NCI-H1105 treated with DMSO at 0.1 percent for 48 hours (cell line): ENCODE results near the gene KCNK3.

Experiments
- DNase-seq: peaks from one replicate; lab custom pipeline; 2025; lab: John Stamatoyannopoulos, UW

The KCNK3 gene

DNA sequence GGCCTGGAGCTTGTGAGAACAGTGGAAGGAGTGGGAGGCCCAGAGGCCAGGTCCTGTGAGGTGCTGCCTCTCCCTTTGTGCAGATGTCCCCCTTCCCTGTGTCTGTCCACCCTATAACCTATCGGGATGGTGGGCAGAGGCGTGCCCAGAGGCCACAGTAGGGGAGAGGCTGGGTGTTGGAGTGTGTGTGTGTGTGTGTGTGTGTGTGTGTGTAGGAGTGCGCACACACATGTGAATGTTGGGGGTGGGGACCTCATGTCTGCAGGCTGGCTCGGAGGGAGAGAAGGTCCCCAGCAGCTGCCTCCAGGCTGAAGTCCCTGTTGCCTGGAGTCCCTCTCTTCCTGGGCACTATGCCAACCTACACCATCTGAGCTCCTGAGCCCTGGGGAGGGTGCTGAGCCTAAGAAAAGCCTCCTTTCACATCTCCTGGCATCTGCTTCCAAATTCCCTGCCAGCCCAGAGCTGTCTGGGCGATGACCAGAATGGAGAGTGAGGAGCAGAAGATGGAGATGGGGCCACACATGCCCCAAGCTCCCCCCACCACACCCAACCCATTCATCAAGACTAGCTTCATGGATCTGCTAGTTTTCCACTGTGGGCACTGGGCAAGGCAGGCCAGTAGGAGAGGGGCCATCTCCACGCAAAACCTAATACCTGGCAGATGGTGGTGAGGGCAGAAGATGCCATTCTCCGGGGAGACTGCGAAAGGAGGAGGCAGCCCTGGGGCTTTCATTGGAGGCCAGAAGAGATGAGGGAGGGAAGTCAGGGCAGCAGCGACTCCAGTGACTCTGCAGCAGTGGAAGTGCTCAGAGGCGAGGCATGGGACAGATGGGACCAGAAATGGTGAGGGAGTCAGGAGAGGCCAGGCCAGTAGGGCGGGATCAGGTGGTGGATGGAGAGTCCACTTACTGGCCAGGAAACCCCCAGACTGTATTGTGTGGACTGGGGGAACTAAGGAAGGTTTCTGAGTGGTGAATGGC is 20.3 kb downstream of the KCNK3 start:
- peak; percentile 95 for DNase-seq

DNA sequence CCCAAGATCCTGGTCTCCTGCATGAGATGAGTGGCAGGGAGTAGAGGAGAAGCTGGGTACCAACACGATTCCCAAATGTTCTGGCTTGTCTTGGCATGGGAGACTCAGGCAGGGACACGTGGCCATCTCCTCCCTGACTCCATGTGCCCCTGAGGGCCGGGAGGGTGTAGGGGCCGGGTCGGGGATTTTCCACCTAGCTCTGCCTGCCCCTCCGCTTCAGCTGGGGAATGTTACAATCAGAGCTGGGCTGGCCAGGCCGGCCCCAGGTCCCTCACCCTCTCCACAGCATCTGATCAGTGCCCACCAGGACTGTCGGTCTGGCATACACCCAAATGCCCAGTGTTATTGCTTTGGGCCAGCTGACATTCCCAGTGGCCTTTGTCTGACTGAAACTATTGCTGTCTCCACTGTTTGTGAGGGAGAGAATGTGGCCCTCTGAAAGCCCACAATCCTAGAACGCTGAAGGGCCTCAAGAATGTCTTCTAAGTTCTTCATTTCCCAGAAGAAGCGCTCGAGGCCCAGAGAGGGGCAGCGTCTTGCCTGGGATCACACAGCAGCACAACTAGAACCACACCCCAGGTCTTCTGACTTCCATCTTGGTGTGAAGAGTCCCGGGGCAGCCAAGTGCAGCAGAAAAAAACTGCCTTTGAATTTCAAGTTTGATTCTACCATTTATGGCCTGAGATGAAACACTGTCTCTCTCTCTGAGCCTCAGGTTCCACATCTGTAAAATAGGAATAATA is 23.2 kb downstream of the KCNK3 start:
- DNase-seq, result no peak

DNA sequence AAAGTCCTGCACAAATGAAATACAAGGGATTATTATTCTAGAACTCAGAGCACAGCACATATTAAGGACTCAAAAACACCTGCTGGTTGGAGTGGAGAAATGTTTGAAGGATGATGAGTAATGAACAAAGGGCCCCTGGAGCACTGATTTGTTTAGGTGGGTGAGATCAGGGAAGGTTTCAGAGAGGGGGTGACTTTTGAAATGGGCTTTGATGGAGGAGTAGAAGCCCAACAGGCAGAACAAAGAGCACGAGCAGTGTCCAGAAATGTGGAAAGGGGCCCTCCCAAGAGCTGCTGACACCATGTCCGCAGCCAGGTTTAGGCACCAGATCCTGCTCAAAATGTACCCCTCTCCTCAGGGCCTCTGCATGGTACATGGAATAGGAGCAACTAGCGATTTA is 23.8 kb downstream of the KCNK3 start:
- no peak for DNase-seq

DNA sequence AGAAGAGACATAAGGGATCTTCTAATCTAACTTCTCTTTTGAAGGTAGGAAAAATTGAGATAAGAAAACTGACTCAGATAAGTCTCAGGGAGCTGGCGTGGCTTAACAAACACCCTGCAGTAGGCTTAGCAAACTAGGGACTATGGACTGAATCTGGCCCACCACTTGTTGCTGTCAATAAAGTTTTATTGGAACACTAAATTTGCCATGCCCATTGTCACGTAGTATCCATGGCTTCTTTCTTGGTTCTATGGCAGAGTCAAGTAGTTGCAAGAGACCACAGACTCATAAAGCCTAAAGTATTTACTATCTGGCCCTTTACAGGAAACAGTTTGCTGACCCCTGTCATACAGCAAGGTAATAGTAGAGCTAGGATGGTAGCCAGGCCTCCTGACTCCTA is 24.2 kb downstream of the KCNK3 start:
- DNase-seq, result no peak

DNA sequence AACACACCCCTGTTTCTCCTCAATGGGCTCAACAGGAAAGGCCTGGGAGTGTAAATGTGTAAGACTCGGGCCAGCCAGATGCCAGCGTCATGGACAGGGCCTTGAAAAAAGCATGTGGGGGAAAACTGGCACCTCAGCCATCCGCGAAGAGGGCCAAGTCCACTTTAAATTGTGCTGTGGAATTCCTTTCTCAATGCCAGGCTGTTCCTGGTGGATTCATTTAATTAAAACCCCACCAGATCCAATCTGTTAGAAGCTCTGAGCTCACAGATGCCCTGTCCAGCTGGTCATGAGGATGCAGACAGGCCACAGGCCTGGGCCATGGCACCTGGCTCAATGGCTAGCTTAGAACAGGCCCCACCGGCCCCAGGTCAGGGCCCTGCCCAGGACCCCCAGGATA is 24.8 kb downstream of the KCNK3 start:
- DNase-seq, result no peak

DNA sequence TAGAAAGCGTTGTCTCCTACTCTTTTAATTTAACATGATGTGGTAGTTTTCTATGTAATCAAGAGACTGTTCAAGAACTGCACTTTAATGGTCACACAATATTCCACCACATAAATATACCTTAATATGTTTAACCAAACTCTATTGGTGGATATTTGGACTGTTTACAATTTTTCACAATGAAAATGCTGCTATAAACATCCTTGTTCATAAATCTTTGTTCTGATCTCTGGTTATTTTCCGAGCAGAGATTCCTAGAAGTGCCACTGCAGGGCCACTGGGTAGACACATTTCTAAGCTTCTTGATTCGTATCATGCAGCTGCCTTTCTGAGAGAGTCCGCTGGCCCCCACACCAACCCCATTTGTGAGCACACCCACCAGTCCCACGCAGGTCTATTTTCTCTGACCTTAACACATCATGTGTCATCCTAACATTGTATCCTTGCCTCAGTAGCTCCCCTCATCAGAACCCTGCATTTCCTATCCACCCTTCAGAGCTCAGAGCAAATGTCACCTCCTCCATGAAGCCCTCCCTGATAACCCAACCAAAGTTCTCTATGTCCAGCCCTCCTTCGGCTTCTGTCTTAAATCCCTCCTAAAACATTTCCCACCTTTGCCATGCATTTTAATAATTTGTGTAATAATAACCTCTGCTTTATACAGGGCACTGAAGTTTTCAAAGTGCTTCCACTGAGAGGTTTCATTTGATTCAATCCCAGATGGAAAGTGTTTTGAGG is 26.6 kb downstream of the KCNK3 start:
- DNase-seq, result no peak

DNA sequence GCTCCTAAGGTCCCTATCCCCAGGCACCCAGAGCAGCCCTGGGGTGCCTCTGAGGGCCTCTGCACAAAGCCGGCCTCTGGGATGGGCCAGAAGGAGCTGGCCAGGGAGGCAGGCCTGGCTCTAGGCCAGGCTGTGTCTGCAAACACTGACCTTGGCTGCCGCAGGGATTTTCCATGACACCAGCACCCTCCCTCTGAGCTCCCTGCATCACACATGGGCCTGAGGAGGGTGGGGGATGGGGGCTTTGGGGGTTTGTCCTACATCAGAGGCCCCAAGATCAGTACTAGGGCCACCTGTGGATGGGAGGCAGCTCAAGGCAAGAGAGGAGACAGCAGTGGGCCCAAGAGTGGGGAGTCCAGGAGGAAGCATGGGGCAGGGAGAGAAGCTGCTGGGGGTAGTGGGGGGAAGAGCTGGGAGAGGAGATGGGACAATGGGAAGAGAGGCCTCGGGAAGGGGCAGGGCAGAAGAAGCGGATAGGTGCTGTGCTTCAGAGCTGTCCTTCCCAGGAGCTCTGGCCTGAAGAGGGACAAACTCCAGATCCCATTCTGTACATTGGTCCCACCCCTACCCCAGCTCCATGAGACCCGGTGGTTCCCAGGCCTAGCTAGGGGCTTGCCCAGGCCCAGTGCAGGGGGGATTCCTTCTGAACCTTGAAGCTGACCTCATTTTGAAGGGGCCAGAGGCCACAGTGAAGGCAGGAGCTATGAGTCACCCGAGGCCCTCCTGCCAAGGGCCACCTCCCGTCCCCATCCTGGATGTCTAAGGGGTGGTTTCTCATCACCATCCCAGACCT is 28.0 kb downstream of the KCNK3 start:
- DNase-seq, result no peak

DNA sequence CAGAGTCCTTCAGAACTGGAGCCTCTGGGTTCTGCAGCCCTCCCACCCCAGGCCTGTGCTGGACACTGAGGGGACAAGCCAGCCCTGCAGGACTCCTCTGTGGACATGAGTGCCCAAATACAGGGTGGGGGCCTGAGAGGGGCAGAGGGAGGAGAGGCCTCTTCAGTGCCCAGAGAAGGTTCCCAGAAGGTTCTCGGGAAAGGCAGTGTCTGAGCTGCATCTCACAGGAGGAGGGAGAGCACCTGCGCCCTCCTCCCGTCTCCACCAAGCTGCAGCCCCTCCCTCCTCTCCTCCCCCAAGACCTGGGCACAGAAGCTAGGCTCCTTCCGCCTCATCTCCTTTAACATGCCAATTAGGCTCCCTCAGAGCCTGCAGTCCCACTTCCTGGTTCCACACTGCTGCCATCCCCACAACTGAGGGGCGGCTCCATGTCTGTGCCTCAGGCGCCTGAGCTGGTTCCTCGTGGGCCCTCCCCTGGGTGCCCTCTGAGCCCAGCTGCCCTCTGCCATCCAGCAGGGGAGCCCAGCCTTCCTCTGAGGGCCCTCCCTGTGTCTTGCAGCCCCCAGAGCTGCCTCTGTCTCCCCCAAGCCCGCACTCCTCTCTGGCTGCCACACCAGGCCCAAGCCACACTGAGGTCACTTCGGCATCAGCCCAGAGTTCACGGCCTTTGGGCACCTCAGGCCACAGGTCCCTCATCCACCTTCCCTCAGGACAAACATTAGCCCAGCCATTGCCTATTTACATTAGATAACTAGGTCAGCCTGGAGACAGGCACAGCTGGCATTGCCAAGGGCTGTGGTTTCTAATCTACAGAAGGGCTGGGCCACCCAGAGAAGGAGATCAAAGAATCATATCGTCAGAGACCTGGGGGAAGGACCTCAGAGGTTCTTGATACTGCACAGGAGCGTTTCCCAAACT is 28.9 kb downstream of the KCNK3 start:
- no peak for DNase-seq

DNA sequence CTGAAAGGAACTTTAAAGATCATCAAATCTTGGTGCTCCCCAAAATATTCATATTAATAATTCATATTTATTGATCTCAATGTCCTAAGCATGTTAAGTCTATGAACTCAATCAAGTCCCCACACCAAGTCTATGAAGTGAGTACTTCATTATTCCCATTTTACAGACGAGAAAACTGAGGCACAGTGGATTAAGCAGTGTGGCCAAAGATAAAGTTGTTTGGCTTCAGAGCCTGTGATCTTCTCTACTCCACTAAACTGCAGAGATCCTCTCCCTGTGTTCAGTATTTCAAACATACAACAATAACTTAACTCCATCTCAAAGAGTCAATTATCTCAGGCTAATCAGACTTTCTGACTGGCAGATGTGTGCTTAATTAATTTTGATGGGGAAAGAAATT is 29.8 kb downstream of the KCNK3 start:
- DNase-seq, result no peak

DNA sequence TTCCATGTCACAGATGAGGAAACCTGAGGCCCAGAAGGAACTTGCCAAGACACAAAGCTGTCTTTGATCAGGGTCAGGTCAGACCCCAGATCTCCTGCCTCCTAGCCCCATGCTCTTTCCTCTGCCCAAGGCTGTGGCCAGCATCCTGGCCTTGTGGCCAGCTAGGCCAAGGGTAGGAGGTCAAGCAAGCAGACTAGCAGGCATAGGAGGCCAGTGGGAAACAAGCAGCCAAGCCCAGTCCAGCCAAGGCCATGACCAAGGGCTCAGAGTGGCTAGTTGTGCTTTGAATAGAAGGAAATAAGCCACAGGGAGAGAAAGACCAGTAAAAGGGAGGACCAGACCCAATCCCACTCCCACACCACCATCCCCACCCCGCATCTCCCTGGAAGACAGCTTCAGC is 30.4 kb downstream of the KCNK3 start:
- no peak for DNase-seq

DNA sequence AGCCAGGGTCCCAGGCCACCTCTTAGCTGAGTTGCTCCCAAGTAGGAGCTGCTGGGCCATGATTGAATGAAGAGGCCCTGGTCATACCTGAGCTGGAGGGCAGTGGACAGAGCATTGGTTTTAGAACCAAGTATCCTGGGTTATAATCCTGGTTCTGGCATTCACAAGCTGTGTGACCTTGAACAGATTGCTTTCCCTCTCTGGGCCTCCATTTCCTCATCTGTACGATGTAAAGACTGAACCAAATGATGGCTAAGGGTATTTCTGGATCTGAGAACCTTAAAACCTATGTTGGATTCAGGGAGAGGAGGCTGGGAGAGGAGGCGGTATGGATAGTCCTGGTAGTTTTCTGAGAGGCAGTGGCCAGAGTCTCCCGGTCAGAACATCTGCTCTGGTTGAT is 31.0 kb downstream of the KCNK3 start:
- DNase-seq, result no peak

DNA sequence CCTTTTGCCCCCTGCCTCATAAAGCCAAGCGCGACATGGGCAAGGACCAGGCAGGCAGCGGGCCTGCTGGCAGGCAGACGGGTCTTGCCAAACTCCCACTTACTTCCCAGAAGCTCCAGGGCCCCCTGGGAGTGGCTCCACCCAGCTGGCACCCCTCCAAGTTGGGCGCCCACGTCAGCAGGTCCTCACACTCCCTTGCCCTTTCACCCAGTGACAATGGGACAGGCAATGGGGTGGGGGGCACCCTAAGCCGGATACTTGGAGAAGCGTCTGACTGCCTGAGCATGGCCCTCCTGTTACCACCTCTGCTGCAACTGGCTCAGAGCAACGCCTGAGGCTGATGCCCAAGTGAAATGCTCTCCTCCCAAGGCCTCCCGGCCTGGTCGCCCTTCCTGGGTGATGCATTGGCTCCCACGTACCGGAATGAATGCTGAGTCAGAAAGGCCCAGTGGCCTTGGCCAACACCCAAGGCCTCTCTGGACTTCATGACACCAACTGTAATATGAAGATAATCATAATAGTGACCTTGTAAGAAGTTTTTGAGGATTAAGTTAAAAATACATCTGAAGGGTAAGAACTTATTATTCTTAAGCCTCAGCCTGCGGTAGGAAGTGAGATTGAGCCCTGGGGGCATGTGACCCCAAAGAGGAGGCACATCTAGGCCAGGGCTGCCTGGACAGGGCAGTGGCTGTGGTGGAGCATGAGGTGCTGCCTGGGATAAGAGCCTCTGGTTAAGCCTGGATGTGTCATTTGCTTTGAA is 31.6 kb downstream of the KCNK3 start:
- DNase-seq, result no peak

DNA sequence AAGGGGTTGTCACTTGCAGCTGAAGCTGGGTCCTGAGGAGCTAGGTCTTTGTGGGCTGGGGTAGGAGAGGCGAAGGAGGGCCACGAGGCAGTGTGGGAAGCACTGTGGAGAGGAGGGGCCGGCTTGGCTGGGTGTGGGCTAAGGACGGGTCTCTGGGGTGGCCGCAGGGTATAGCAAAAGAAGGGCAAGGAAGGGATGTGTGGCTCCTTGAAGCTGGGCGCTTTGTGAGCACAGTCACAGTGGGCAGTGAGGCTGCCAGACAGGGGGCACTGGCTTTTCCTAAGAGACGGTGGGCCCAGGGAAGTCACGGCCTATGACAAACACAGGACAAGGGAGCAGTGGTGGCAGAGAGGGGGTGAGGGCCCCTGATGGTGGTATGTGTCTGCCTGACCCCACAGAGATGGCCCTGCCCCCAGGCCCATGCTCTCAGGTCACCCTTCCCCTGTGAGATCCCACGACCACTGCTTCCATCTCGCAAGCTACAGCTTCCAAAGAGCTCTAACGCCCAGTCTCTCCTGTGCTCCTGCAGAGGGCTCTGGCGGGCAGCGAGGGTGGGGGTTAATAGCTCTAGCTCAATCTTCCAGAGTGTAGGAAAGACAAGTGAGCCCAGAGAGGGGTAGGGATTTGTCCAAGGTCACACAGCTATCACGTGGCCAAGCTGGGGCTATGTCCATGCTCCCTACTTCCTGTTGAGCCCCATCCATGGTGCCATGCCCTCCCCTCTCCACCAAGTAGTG is 32.4 kb downstream of the KCNK3 start:
- no peak for DNase-seq

DNA sequence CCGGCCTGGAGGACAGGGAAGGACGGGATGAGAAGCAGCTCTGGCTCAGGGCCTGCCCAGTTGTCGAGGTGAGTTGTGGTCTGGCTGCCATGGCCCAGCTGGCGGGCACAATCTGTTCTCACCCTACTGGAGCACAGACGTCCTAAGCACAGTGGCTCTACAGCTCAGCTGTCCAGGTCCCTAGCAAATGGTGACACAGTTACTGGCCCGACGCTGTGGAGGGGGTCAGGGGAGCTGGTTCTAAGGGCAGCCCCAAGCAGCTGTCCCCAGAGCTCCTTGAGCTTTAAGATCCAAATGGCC is 32.9 kb downstream of the KCNK3 start:
- DNase-seq, result no peak

DNA sequence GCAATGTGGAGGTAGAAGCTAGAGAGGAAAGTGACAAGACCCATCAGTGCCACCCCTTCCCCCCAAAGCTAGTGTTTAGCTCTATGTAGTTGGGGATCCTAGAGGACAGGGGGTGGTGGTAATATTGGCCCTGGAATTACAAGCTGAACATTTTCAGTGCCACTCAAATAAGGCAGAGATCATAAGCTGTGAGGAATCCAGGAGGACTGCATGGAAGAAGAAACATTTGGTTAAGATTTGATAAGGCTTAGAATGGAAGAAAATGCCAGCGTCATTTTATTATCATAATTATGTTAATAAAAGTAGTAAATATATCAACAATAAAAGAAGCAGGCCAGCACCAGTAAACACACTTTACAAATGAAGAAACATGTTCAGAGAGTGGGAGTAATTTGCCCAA is 33.7 kb downstream of the KCNK3 start:
- no peak for DNase-seq

DNA sequence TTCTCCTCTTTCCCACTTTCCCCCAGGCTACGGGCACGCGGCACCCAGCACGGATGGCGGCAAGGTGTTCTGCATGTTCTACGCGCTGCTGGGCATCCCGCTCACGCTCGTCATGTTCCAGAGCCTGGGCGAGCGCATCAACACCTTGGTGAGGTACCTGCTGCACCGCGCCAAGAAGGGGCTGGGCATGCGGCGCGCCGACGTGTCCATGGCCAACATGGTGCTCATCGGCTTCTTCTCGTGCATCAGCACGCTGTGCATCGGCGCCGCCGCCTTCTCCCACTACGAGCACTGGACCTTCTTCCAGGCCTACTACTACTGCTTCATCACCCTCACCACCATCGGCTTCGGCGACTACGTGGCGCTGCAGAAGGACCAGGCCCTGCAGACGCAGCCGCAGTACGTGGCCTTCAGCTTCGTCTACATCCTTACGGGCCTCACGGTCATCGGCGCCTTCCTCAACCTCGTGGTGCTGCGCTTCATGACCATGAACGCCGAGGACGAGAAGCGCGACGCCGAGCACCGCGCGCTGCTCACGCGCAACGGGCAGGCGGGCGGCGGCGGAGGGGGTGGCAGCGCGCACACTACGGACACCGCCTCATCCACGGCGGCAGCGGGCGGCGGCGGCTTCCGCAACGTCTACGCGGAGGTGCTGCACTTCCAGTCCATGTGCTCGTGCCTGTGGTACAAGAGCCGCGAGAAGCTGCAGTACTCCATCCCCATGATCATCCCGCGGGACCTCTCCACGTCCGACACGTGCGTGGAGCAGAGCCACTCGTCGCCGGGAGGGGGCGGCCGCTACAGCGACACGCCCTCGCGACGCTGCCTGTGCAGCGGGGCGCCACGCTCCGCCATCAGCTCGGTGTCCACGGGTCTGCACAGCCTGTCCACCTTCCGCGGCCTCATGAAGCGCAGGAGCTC is 35.4 kb downstream of the KCNK3 start:
- no peak for DNase-seq

DNA sequence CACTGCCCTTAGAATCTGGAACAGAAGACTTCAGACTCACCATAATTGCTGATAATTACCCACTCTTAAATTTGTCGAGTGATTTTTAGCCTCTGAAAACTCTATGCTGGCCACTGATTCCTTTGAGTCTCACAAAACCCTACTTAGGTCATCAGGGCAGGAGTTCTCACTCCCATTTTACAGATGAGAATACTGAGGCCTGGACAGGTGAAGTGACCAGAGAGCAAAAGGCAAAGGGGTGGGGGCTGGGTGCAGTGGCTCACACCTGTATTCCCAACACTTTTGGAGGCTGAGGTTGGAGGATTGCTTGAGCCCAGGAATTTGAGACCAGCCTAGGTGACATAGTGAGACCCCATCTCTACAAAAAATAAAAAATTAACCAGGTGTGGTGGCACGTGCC is 36.8 kb downstream of the KCNK3 start:
- no peak for DNase-seq
